ENCODE data around the gene EEPD1.

DNA sequence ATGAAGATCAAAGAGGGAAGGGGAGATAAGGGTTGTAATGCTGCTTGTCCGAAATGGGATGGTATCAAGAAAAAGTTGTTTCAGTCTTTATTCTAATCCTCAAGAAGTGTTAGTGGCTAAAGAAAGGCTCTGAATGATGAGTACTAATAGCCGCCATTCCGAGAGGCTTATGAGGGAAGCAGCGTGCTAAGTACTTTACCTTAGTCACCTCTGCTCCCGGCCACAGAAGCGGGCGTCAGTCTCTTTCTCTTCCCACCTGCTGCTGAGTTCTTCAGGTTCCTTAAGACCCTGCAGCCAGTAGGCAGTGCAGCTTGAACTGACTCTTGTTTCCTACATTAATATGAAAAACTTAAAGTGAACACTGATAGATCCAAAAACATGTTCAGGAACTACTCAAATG is 73.1 kb downstream of the EEPD1 start:
- no peak for TF ChIP-seq POLR2A (IDR thresholded peaks at IDR 0.05)
- TF ChIP-seq, protein P1, sequence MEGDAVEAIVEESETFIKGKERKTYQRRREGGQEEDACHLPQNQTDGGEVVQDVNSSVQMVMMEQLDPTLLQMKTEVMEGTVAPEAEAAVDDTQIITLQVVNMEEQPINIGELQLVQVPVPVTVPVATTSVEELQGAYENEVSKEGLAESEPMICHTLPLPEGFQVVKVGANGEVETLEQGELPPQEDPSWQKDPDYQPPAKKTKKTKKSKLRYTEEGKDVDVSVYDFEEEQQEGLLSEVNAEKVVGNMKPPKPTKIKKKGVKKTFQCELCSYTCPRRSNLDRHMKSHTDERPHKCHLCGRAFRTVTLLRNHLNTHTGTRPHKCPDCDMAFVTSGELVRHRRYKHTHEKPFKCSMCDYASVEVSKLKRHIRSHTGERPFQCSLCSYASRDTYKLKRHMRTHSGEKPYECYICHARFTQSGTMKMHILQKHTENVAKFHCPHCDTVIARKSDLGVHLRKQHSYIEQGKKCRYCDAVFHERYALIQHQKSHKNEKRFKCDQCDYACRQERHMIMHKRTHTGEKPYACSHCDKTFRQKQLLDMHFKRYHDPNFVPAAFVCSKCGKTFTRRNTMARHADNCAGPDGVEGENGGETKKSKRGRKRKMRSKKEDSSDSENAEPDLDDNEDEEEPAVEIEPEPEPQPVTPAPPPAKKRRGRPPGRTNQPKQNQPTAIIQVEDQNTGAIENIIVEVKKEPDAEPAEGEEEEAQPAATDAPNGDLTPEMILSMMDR (IDR thresholded peaks at IDR 0.05): no peak

Measured in Peyer's patch (tissue), 4 donors.